Liver (tissue), 9 donors: Measurements from ENCODE around the gene WWOX. TPM values are rescaled to one million over a fixed set of nuclear protein-coding genes. Genes with fewer than 3 reads are reported as not detected.

Source experiments
- DNase-seq: peaks from one replicate; pipeline ENCODE4 v3.0.0-alpha.2; 2017; ENCODE audit warnings: low spot score
- H3K27ac ChIP-seq, 2 donors: one replicate each; pipeline ENCODE4 v1.7.0; 2013; ENCODE audit warnings: inconsistent platforms in 2 of 2, low read length in 2 of 2, control low read depth in 1 of 2, low read depth in 1 of 2, mild to moderate bottlenecking in 1 of 2
- H3K27me3 ChIP-seq, 4 donors: one replicate each; pipeline versions ENCODE4 v1.6.1 to v1.7.0; 2013; ENCODE audit warnings: low read length in 3 of 4, inconsistent platforms in 1 of 4, mild to moderate bottlenecking in 1 of 4, moderate library complexity in 1 of 4; ENCODE audit not compliant: control insufficient read depth in 4 of 4, insufficient read depth in 4 of 4
- H3K36me3 ChIP-seq, 4 donors: one replicate each; pipeline versions ENCODE4 v1.6.1 to v1.7.0; 2013; ENCODE audit warnings: low read length in 3 of 4, mild to moderate bottlenecking in 3 of 4, low read depth in 1 of 4, moderate library complexity in 1 of 4; ENCODE audit not compliant: control insufficient read depth in 4 of 4, insufficient read depth in 3 of 4
- H3K4me1 ChIP-seq, 4 donors: one replicate each; pipeline versions ENCODE4 v1.6.1 to v1.7.0; 2013; ENCODE audit warnings: low read length in 3 of 4, mild to moderate bottlenecking in 3 of 4, moderate library complexity in 1 of 4; ENCODE audit not compliant: control insufficient read depth in 4 of 4, insufficient read depth in 4 of 4
- H3K4me3 ChIP-seq, 3 donors: one replicate each; pipeline versions ENCODE4 v1.6.1 to v1.7.0; 2013; ENCODE audit warnings: low read length in 3 of 3, control low read depth in 1 of 3, low read depth in 1 of 3, mild to moderate bottlenecking in 1 of 3
- H3K9ac ChIP-seq, 2 donors: one replicate each; pipeline ENCODE4 v1.7.0; 2013; ENCODE audit warnings: low read length in 2 of 2, mild to moderate bottlenecking in 2 of 2, moderate library complexity in 2 of 2, control low read depth in 1 of 2, low read depth in 1 of 2
- H3K9me3 ChIP-seq, 4 donors: one replicate each; pipeline versions ENCODE4 v1.6.1 to v1.7.0; 2013; ENCODE audit warnings: low read length in 3 of 4; ENCODE audit not compliant: control insufficient read depth in 4 of 4
- ATF3 ChIP-seq: IDR thresholded peaks from 2 replicates; pipeline ENCODE4 v1.6.1; 2016; ENCODE audit warnings: antibody characterized with exemption
- EGR1 ChIP-seq, 2 donors: IDR thresholded peaks; 2 replicates each; pipeline ENCODE4 v1.6.1; 2016 to 2018; ENCODE audit warnings: antibody characterized with exemption in 2 of 2, low read depth in 2 of 2
- FOXA1 ChIP-seq: IDR thresholded peaks from 2 replicates; pipeline ENCODE4 v1.6.1; 2016; ENCODE audit warnings: antibody characterized with exemption
- FOXA2 ChIP-seq: IDR thresholded peaks from 2 replicates; pipeline ENCODE4 v1.6.1; 2016; ENCODE audit warnings: antibody characterized with exemption
- GABPA ChIP-seq, 2 donors: IDR thresholded peaks in 1 of 2; conservative IDR thresholded peaks in 1 of 2; 2 replicates each; pipeline ENCODE4 v1.6.1; 2016; ENCODE audit warnings: antibody characterized with exemption in 2 of 2, mild to moderate bottlenecking in 1 of 2, moderate library complexity in 1 of 2
- HNF4A ChIP-seq, 2 donors: conservative IDR thresholded peaks; 2 replicates each; pipeline ENCODE4 v1.6.1; 2016; ENCODE audit warnings: antibody characterized with exemption in 2 of 2, mild to moderate bottlenecking in 2 of 2
- HNF4G ChIP-seq: IDR thresholded peaks from 2 replicates; pipeline ENCODE4 v1.6.1; 2016; ENCODE audit warnings: antibody characterized with exemption
- JUND ChIP-seq, 2 donors: IDR thresholded peaks; 2 replicates each; pipeline ENCODE4 v1.6.1; 2016; ENCODE audit warnings: antibody characterized with exemption in 2 of 2
- NR2F2 ChIP-seq: IDR thresholded peaks from 2 replicates; pipeline ENCODE4 v1.6.1; 2016; ENCODE audit warnings: antibody characterized with exemption
- RAD21 ChIP-seq, 2 donors: IDR thresholded peaks; 2 replicates each; pipeline ENCODE4 v1.6.1; 2016; ENCODE audit warnings: antibody characterized with exemption in 2 of 2, mild to moderate bottlenecking in 2 of 2
- RXRA ChIP-seq, 2 donors: IDR thresholded peaks; 2 replicates each; pipeline ENCODE4 v1.6.1; 2017 to 2018; ENCODE audit warnings: antibody characterized with exemption in 2 of 2, mild to moderate bottlenecking in 1 of 2
- SP1 ChIP-seq: IDR thresholded peaks from 2 replicates; pipeline ENCODE4 v1.6.1; 2018; ENCODE audit warnings: antibody characterized with exemption, mild to moderate bottlenecking
- TAF1 ChIP-seq: conservative IDR thresholded peaks from 2 replicates; pipeline ENCODE4 v1.6.1; 2016; ENCODE audit warnings: antibody characterized with exemption, mild to moderate bottlenecking
- YY1 ChIP-seq: IDR thresholded peaks from 2 replicates; pipeline ENCODE4 v1.6.1; 2016; ENCODE audit warnings: antibody characterized with exemption, mild to moderate bottlenecking
- WGBS: extraction: QIAGEN DNeasy Blood & Tissue Kit; methylation state at CpG from one replicate; pipeline ENCODE4 v1.1.7; 2013; 5-methylcytosine and 5-hydroxymethylcytosine counted together
- polyA plus RNA-seq, 2 donors: library from polyadenylated mRNA; stranded (reverse) in 1 of 2; unstranded in 1 of 2; fragments of 200-250 nt in 1 of 2; fragments of >200 nt in 1 of 2; fragmentation: Nextera tagmentation in 1 of 2; extraction: Ambion mirVana in 1 of 2; gene quantifications; one replicate each; pipeline versions ENCODE4 v1.2.1 to v1.2.3, GENCODE V29; 2013 to 2015
- total RNA-seq, 2 donors: library from RNA; depleted of rRNA; stranded (reverse); fragments of >200 nt; gene quantifications; one replicate each; pipeline ENCODE4 v1.2.3, GENCODE V29; 2014
- TF ChIP-seq, protein P1 (sequence below): IDR thresholded peaks from 2 replicates; pipeline ENCODE4 v1.6.1; 2016; ENCODE audit warnings: antibody characterized with exemption, mild to moderate bottlenecking
- TF ChIP-seq, protein P2 (sequence below): IDR thresholded peaks from 2 replicates; pipeline ENCODE4 v1.6.1; 2016; ENCODE audit warnings: antibody characterized with exemption
- TF ChIP-seq, protein P3 (sequence below): IDR thresholded peaks from 2 replicates; pipeline ENCODE4 v1.6.1; 2016; ENCODE audit warnings: antibody characterized with exemption
- TF ChIP-seq, protein P4 (sequence below): fragments of 150-350 bp; IDR thresholded peaks from 2 replicates; pipeline ENCODE4 v1.5.1; 2017; ENCODE audit warnings: improper control_type of control experiment, low read depth, low read length; ENCODE audit not compliant: missing input control
- donor health status: healthy.
- donor health status: healthy.
- donor health status: healthy.
- donor health status: healthy.
- donor health status: healthy.

Gene WWOX
- total and polyA plus RNA-seq, 4 donors, result 9.8 to 46.0 (median 15.3) TPM

DNA sequence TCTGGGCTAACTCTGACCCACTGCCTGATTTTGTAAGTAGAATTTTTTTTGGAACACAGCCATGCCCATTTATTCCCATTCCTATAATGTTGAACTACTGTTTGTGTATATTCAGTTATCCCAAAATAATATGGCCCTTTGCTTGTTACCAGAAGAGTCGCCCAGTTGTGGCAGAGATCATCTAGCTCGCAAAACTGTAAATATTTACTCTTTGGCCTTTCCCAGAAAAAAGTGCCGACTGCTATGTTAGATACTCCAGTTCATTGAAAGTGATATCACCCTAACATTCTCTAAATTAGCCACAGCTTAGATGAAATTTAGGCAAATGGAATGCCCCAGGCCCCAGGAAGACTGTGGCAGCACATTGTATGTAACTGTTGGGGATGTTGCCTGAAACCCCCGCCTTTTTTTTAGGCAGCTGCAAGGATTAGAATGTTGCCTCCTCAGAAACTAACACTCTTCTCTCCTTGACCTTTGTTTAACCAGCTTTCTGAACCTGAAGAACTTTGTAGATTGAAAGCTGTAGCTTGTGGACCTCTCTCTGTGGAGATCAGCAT lies 19.1 kb downstream of the WWOX start:
- H3K9ac ChIP-seq, result no peak overlapping the region
- no peaks in the 10 kb centered on the region for H3K27me3 ChIP-seq
- WGBS, result 34% methylated on average over 4 of the region's 4 CpGs
- TF ChIP-seq ATF3 (no peak), JUND (IDR thresholded peaks at IDR 0.05) (no peak), SP1 (no peak), EGR1 (IDR thresholded peaks at IDR 0.05; ENCODE audit: low read depth in 2 of 2) (no peak), HNF4G (no peak), HNF4A (conservative IDR thresholded peaks at IDR 0.05) (no peak), RXRA (IDR thresholded peaks at IDR 0.05) (peak in 1 of 2 donors; percentile 16), NR2F2 (no peak), FOXA2 (peak; percentile 41), GABPA (IDR thresholded peaks at IDR 0.05 in 1 of 2, conservative IDR thresholded peaks at IDR 0.05 in 1 of 2) (no peak), YY1 (peak; percentile 24), TAF1 (no peak), RAD21 (IDR thresholded peaks at IDR 0.05) (no peak), FOXA1 (no peak)
- TF ChIP-seq, protein P1, sequence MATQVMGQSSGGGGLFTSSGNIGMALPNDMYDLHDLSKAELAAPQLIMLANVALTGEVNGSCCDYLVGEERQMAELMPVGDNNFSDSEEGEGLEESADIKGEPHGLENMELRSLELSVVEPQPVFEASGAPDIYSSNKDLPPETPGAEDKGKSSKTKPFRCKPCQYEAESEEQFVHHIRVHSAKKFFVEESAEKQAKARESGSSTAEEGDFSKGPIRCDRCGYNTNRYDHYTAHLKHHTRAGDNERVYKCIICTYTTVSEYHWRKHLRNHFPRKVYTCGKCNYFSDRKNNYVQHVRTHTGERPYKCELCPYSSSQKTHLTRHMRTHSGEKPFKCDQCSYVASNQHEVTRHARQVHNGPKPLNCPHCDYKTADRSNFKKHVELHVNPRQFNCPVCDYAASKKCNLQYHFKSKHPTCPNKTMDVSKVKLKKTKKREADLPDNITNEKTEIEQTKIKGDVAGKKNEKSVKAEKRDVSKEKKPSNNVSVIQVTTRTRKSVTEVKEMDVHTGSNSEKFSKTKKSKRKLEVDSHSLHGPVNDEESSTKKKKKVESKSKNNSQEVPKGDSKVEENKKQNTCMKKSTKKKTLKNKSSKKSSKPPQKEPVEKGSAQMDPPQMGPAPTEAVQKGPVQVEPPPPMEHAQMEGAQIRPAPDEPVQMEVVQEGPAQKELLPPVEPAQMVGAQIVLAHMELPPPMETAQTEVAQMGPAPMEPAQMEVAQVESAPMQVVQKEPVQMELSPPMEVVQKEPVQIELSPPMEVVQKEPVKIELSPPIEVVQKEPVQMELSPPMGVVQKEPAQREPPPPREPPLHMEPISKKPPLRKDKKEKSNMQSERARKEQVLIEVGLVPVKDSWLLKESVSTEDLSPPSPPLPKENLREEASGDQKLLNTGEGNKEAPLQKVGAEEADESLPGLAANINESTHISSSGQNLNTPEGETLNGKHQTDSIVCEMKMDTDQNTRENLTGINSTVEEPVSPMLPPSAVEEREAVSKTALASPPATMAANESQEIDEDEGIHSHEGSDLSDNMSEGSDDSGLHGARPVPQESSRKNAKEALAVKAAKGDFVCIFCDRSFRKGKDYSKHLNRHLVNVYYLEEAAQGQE, result no peak
- TF ChIP-seq, protein P2, sequence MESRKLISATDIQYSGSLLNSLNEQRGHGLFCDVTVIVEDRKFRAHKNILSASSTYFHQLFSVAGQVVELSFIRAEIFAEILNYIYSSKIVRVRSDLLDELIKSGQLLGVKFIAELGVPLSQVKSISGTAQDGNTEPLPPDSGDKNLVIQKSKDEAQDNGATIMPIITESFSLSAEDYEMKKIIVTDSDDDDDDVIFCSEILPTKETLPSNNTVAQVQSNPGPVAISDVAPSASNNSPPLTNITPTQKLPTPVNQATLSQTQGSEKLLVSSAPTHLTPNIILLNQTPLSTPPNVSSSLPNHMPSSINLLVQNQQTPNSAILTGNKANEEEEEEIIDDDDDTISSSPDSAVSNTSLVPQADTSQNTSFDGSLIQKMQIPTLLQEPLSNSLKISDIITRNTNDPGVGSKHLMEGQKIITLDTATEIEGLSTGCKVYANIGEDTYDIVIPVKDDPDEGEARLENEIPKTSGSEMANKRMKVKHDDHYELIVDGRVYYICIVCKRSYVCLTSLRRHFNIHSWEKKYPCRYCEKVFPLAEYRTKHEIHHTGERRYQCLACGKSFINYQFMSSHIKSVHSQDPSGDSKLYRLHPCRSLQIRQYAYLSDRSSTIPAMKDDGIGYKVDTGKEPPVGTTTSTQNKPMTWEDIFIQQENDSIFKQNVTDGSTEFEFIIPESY, result no peak
- TF ChIP-seq, protein P3, sequence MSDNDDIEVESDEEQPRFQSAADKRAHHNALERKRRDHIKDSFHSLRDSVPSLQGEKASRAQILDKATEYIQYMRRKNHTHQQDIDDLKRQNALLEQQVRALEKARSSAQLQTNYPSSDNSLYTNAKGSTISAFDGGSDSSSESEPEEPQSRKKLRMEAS, result no peak
- TF ChIP-seq, protein P4, sequence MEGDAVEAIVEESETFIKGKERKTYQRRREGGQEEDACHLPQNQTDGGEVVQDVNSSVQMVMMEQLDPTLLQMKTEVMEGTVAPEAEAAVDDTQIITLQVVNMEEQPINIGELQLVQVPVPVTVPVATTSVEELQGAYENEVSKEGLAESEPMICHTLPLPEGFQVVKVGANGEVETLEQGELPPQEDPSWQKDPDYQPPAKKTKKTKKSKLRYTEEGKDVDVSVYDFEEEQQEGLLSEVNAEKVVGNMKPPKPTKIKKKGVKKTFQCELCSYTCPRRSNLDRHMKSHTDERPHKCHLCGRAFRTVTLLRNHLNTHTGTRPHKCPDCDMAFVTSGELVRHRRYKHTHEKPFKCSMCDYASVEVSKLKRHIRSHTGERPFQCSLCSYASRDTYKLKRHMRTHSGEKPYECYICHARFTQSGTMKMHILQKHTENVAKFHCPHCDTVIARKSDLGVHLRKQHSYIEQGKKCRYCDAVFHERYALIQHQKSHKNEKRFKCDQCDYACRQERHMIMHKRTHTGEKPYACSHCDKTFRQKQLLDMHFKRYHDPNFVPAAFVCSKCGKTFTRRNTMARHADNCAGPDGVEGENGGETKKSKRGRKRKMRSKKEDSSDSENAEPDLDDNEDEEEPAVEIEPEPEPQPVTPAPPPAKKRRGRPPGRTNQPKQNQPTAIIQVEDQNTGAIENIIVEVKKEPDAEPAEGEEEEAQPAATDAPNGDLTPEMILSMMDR, result no peak
- H3K27ac ChIP-seq, result no peak overlapping the region
- peaks cover 0 to 8% (median 5%) of the 10 kb centered on the region in 4 donors for H3K36me3 ChIP-seq
- H3K4me1 ChIP-seq, result peaks cover 1 to 17% (median 6%) of the 10 kb centered on the region in 4 donors
- H3K9me3 ChIP-seq, result no peaks in the 10 kb centered on the region
- no peak overlapping the region for H3K4me3 ChIP-seq
- no peak for DNase-seq
